Endothelial cell of umbilical vein (primary cell): ENCODE results near the gene CALD1. TPM values are rescaled to one million over a fixed set of nuclear protein-coding genes. Genes with fewer than 3 reads are reported as not detected.

Experiments used
- BruUV-seq: library from RNA; stranded (reverse); fragments of 400-500 nt; replicated peaks from 2 replicates; lab custom pipeline; 2021; lab: Mats Ljungman, UMichigan
- CTCF ChIA-PET: fragments of 300-600, 350-600 bp; sonication (Branson Sonifier 250); formaldehyde crosslinking; loops from one replicate; lab custom pipeline; 2021; ENCODE audit warnings: antibody characterized with exemption, inconsistent platforms; lab: Charles Lee
- POLR2A ChIA-PET: fragments of 300-600, 350-600 bp; sonication (Branson Sonifier 250); formaldehyde crosslinking; loops from one replicate; lab custom pipeline; 2021; ENCODE audit warnings: antibody characterized with exemption, inconsistent platforms; lab: Charles Lee
- DNase-seq: peaks from one replicate; pipeline ENCODE4 v3.0.0-alpha.2; 2011; ENCODE audit warnings: low read depth, low spot score
- FAIRE-seq: peaks from 2 replicates; lab custom pipeline; 2011; peaks lifted over from hg19 to GRCh38; lab: Jason Lieb, UNC
- H2AFZ ChIP-seq: 2 replicates; pipeline ENCODE4 v1.6.0; 2012; ENCODE audit warnings: low read depth, low read length, control low read depth, inconsistent platforms
- H3K27ac ChIP-seq: 2 replicates; pipeline ENCODE4 v1.5.1; 2011; ENCODE audit warnings: low read depth, mild to moderate bottlenecking, control low read depth, low read length, moderate library complexity; ENCODE audit not compliant: insufficient read depth
- H3K27me3 ChIP-seq, 2 experiments: 2 replicates each; pipeline versions ENCODE4 v1.6.0 to v1.6.1; 2011; ENCODE audit warnings: low read length in 2 of 2, mixed read lengths in 1 of 2; ENCODE audit not compliant: control insufficient read depth in 2 of 2, insufficient read depth in 2 of 2
- H3K36me3 ChIP-seq, 2 experiments: 2 replicates in 1 of 2; 3 replicates in 1 of 2; pipeline ENCODE4 v1.5.1; 2011; ENCODE audit warnings: low read length in 2 of 2, mild to moderate bottlenecking in 1 of 2, moderate library complexity in 1 of 2; ENCODE audit not compliant: control insufficient read depth in 2 of 2, insufficient read depth in 2 of 2; ENCODE audit errors: extremely low read depth in 1 of 2
- H3K4me1 ChIP-seq: 3 replicates; pipeline ENCODE4 v1.5.1; 2011; ENCODE audit warnings: mild to moderate bottlenecking, low read length; ENCODE audit not compliant: control insufficient read depth, insufficient read depth; ENCODE audit errors: extremely low read depth
- H3K4me2 ChIP-seq: 2 replicates; pipeline ENCODE4 v1.6.1; 2011; ENCODE audit warnings: low read length, control low read depth, mixed read lengths; ENCODE audit not compliant: insufficient read depth
- H3K4me3 ChIP-seq, 3 experiments: fragments of 200-600 bp in 1 of 3; sonication (generic), shearing (Covaris generic) in 1 of 3; replicated peaks in 1 of 3; 2 replicates each; pipeline ENCODE4 v1.5.1; 2011 to 2016; ENCODE audit warnings: control low read depth in 3 of 3, low read length in 3 of 3, mild to moderate bottlenecking in 2 of 3, inconsistent platforms in 1 of 3, low read depth in 1 of 3, moderate library complexity in 1 of 3; ENCODE audit not compliant: insufficient read depth in 1 of 3
- H3K79me2 ChIP-seq: 2 replicates; pipeline ENCODE4 v1.6.0; 2012; ENCODE audit warnings: low read length, inconsistent platforms; ENCODE audit not compliant: control insufficient read depth, insufficient read depth
- H3K9ac ChIP-seq: replicated peaks from 2 replicates; pipeline ENCODE3; 2011; ENCODE audit warnings: low read length, control low read depth; ENCODE audit not compliant: insufficient read depth; ENCODE audit errors: extremely low read depth
- H3K9me1 ChIP-seq: replicated peaks from 3 replicates; pipeline ENCODE4 v1.6.0; 2011; ENCODE audit warnings: mild to moderate bottlenecking, low read length; ENCODE audit not compliant: control insufficient read depth, insufficient read depth; ENCODE audit errors: extremely low read depth
- H3K9me3 ChIP-seq: replicated peaks from 2 replicates; pipeline ENCODE4 v1.5.1; 2012; ENCODE audit warnings: low read length, inconsistent platforms; ENCODE audit not compliant: control insufficient read depth, insufficient read depth
- H4K20me1 ChIP-seq: replicated peaks from 2 replicates; pipeline ENCODE3; 2011; ENCODE audit warnings: mild to moderate bottlenecking, low read length; ENCODE audit not compliant: control insufficient read depth, insufficient read depth; ENCODE audit errors: extremely low read depth
- EZH2 ChIP-seq: IDR thresholded peaks from 2 replicates; pipeline ENCODE4 v1.6.1; 2012; ENCODE audit warnings: borderline replicate concordance, low read depth, mild to moderate bottlenecking, moderate library complexity, low read length, inconsistent platforms; ENCODE audit not compliant: severe bottlenecking
- GATA2 ChIP-seq: IDR thresholded peaks from 2 replicates; pipeline ENCODE4 v1.7.0; 2011; ENCODE audit warnings: low read depth, mild to moderate bottlenecking, moderate library complexity, mixed read lengths, low read length; ENCODE audit not compliant: insufficient read length, insufficient read depth
- JUN ChIP-seq: IDR thresholded peaks from 2 replicates; pipeline ENCODE4 v1.6.1; 2011; ENCODE audit warnings: borderline replicate concordance, low read depth; ENCODE audit not compliant: insufficient read length, insufficient read depth
- MAX ChIP-seq: IDR thresholded peaks from 2 replicates; pipeline ENCODE4 v1.6.1; 2011; ENCODE audit not compliant: insufficient read depth, insufficient read length
- POLR2A ChIP-seq: IDR thresholded peaks from 2 replicates; pipeline ENCODE4 v1.6.1; 2012; ENCODE audit warnings: low read depth, mild to moderate bottlenecking, control low read depth, low read length
- POLR2AphosphoS5 ChIP-seq: IDR thresholded peaks from 2 replicates; pipeline ENCODE4 v1.6.1; 2012; ENCODE audit warnings: low read depth, mild to moderate bottlenecking, control low read depth, low read length, moderate library complexity; ENCODE audit not compliant: insufficient read depth
- dilution Hi-C: fragments of 300-500 bp; cut with MboI; formaldehyde crosslinking; loops from one replicate; pipeline ENCODE4 v1.15.0; 2019; ENCODE audit warnings: low sequenced_read_pairs; ENCODE audit not compliant: extremely low pct_ligation_motif_present
- intact Hi-C: fragments of 100-400 bp; cut with micrococcal nuclease; formaldehyde crosslinking; loops from one replicate; pipeline ENCODE4 v1.10.0; 2022
- polyA plus RNA-seq, 4 experiments: library from polyadenylated mRNA; depleted of rRNA in 3 of 4; stranded (reverse) in 3 of 4; unstranded in 1 of 4; fragments of >200 nt; gene quantifications; 2 replicates each; pipeline versions ENCODE4 v1.2.1 to v1.2.3, GENCODE V29; 2011 to 2012; ENCODE audit warnings: missing spikeins in 1 of 4
- small RNA-seq: library from RNA; depleted of rRNA; stranded (forward); fragments of <200 nt; gene quantifications from one replicate; pipeline ENCODE3, GENCODE V24; 2012; ENCODE audit warnings: low replicate concordance, low read depth; ENCODE audit not compliant: insufficient read depth, insufficient read length
- total RNA-seq: library from RNA; stranded (reverse); gene quantifications from 2 replicates; pipeline ENCODE4 v1.2.3, GENCODE V29; 2021

The CALD1 gene
- total and polyA plus RNA-seq, 2 donors (not counting 3 experiments of a cell fraction or from before 2014, with no cell fraction given) = 136 to 307 TPM

- Histone ChIP-seq H3K4me1 (no peaks in the 10 kb centered on the region), H3K27me3 (no peaks in the 10 kb centered on the region), H3K27ac (no peak overlapping the region), H3K9me3 (no peaks in the 10 kb centered on the region), H3K4me2 (no peak overlapping the region), H3K9me1 (no peaks in the 10 kb centered on the region), H4K20me1 (no peaks in the 10 kb centered on the region), H3K79me2 (no peaks in the 10 kb centered on the region), H3K36me3 (no peaks in the 10 kb centered on the region), H2AFZ (no peak overlapping the region), H3K4me3 (no peak overlapping the region), H3K9ac (no peak overlapping the region)
- ChIA-PET POLR2A (no interaction called here), CTCF (no interaction called here)
- TF ChIP-seq EZH2 (no peak), POLR2A (no peak), POLR2AphosphoS5 (no peak), MAX (no peak), JUN (no peak), GATA2 (no peak)
- FAIRE-seq (no peak), DNase-seq (no peak)
- no TSS peak for BruUV-seq
- intact Hi-C loops (no loop called here), dilution Hi-C loops (no loop called here)
Measured at GRCh38 chr7:135012229-135012628, 232.8 kb downstream of the CALD1 start.

Small RNAs within 50 kb of the gene (small RNA-seq; reads per million reads assigned to genes)
- not detected for gene TUBB3P2

Other genes starting within 250 kb of the CALD1 start
- not detected in 2 replicates for gene AKR1B15, start 230.5 kb upstream of the CALD1 start, total RNA-seq
- not detected in 2 replicates for gene AKR1B15, start 230.5 kb upstream of the CALD1 start, polyA plus RNA-seq
- gene BPGM, start 132.8 kb upstream of the CALD1 start, total RNA-seq = 28.3 and 44.4 TPM in 2 replicates
- 18.9 and 24.2 TPM in 2 replicates for gene BPGM, start 132.8 kb upstream of the CALD1 start, polyA plus RNA-seq
- gene AGBL3, start 206.9 kb downstream of the CALD1 start, total RNA-seq = 3.2 and 3.4 TPM in 2 replicates
- 0.80 and 0.97 TPM in 2 replicates for gene AGBL3, start 206.9 kb downstream of the CALD1 start, polyA plus RNA-seq